HEK293T (cell line): Measurements from ENCODE around the gene NDOR1.

Experiments used
- CTCF ChIA-PET: fragments of 350-600 bp; formaldehyde crosslinking; extraction: SDS; loops from one replicate; lab custom pipeline; 2021; ENCODE audit warnings: antibody characterized with exemption, inconsistent platforms; lab: Yijun Ruan, JAX
- POLR2A ChIA-PET: fragments of 350-600 bp; formaldehyde crosslinking; extraction: SDS; loops from one replicate; lab custom pipeline; 2020; ENCODE audit warnings: antibody characterized with exemption, inconsistent platforms; lab: Yijun Ruan, JAX
- DNase-seq: peaks from one replicate; pipeline ENCODE4 v3.0.0; 2012; ENCODE audit warnings: mixed read lengths; ENCODE audit errors: extremely low spot score
- ARNT ChIP-seq: fragments of 450-650 bp; IDR thresholded peaks from 2 replicates; pipeline ENCODE4 v1.6.1; 2017; ENCODE audit warnings: mild to moderate bottlenecking
- BHLHE40 ChIP-seq: fragments of 450-650 bp; IDR thresholded peaks from 2 replicates; pipeline ENCODE4 v1.6.1; 2016; ENCODE audit warnings: mild to moderate bottlenecking, moderate library complexity, borderline replicate concordance
- CTBP1 ChIP-seq: fragments of 450-650 bp; IDR thresholded peaks from 2 replicates; pipeline ENCODE4 v1.6.1; 2016; ENCODE audit warnings: borderline replicate concordance
- ELF4 ChIP-seq: fragments of 450-650 bp; IDR thresholded peaks from 2 replicates; pipeline ENCODE4 v1.6.1; 2017; ENCODE audit warnings: antibody characterized with exemption
- FOXA1 ChIP-seq: fragments of 450-650 bp; IDR thresholded peaks from 2 replicates; pipeline ENCODE4 v1.6.1; 2016; ENCODE audit warnings: mild to moderate bottlenecking
- FOXK2 ChIP-seq: fragments of 450-650 bp; IDR thresholded peaks from 2 replicates; pipeline ENCODE4 v1.6.1; 2016; ENCODE audit warnings: mild to moderate bottlenecking
- FOXM1 ChIP-seq: fragments of 450-650 bp; IDR thresholded peaks from 2 replicates; pipeline ENCODE4 v1.6.1; 2017; ENCODE audit warnings: mild to moderate bottlenecking, borderline replicate concordance
- HDGF ChIP-seq: fragments of 450-650 bp; IDR thresholded peaks from 2 replicates; pipeline ENCODE4 v1.6.1; 2017; ENCODE audit warnings: antibody characterized with exemption, borderline replicate concordance
- L3MBTL2 ChIP-seq: fragments of 450-650 bp; conservative IDR thresholded peaks from 2 replicates; pipeline ENCODE4 v1.6.1; 2016; ENCODE audit warnings: mild to moderate bottlenecking
- LEF1 ChIP-seq: fragments of 450-650 bp; IDR thresholded peaks from 2 replicates; pipeline ENCODE4 v1.6.1; 2017; ENCODE audit warnings: mild to moderate bottlenecking, borderline replicate concordance
- NFRKB ChIP-seq: fragments of 450-650 bp; IDR thresholded peaks from 2 replicates; pipeline ENCODE4 v1.6.1; 2016; ENCODE audit warnings: mild to moderate bottlenecking, moderate library complexity
- PKNOX1 ChIP-seq: fragments of 450-650 bp; IDR thresholded peaks from 2 replicates; pipeline ENCODE4 v1.6.1; 2016
- SP1 ChIP-seq: fragments of 450-650 bp; IDR thresholded peaks from 2 replicates; pipeline ENCODE4 v1.6.1; 2017
- SUZ12 ChIP-seq: fragments of 450-650 bp; IDR thresholded peaks from 2 replicates; pipeline ENCODE4 v1.6.1; 2016; ENCODE audit warnings: mild to moderate bottlenecking
- TARDBP ChIP-seq: fragments of 450-650 bp; IDR thresholded peaks from 2 replicates; pipeline ENCODE4 v1.6.1; 2016
- ZNF384 ChIP-seq: fragments of 450-650 bp; IDR thresholded peaks from 2 replicates; pipeline ENCODE4 v1.6.1; 2016

NDOR1 gene

DNA sequence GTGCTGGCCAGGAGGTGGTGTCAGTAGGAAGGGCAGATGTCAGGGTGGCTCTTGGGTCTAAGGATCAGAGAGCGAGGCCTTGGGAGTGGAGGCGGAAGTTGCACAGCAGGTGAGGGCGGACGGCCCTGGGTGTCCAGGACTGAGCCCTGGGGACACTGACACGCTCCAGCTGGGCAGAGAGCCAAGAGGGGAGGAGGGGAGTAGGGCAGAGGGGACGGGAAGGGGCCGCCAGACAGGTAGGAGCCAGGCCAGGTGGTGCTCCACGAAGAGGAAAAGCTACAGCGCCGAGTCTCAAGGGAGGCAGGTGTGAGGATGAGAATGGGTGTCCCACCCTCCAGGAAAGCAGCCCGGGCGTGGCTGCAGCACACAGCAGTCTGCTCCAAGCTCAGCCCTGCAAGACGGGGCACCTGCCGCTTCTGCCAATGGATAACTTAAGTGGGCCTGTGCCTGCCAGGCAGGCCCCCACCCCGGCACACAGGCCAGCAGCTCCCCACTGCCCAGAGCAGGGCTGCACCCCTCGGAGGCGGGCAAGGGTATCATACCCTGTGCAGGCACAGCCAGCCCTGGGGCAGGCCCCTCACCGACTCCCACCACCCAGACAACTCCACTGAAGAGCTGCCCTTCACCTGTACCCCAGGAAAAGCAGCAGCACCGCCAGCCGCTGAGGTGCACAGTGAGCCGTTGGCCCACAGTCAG lies 9.8 kb upstream of the NDOR1 start:
- TF ChIP-seq FOXM1 = no peak
- TF ChIP-seq LEF1 = no peak
- TF ChIP-seq FOXK2 = no peak
- no peak for TF ChIP-seq PKNOX1
- no peak for TF ChIP-seq TARDBP
- ChIA-PET POLR2A (interaction anchor here (1.0 to 1.4 kb wide), 3 partner anchors 9 to 45 kb away, joined by 3 to 9 read pairs (median 4); partner anchors contain the start of gene TUBB4B), CTCF (no interaction called here)
- DNase-seq = no peak

DNA sequence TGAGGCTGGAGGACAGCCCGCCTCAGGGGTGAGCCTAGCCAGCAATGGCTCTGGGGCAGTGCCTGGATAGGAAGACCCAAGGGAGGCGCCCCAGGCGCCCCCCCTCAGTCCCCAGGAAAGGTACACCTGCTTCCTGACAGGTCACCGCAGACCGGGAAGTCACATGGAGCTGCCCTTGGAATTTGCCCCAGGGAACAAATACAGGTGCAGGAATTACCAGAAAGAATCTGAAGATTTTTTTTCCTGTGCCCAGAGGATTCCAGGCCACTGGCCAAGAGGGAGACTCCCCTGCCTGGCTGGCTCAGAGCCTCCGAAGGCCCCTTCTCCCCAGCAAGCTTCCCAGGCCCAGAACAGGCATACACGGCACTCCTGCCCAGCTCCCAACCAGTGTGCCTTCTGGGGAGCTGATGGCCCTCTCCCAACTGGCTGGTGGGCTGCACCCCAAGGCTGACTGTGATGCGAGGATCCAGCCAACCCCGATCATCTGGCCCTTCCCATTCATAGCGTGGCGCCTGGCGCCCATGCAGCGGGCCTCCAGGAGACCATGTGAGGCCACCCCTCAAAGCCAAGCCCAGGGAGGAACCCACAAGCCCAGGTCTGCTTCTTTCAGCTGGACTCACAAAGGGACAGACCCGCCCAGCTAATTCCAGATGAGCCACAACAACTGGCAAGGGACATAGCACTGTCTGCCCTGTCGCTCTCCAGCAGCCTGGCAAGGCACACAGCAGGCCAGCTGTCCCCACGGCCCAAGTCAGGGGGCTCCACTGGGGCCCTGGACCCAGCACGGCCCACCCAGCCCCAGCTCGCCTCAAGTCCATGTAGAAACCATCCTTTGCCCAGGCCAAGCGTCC lies 7.2 kb upstream of the NDOR1 start:
- ChIA-PET POLR2A (interaction anchor here (0.9 to 3.4 kb wide), 5 partner anchors 9 to 60 kb away, joined by 3 to 19 read pairs (median 4); partner anchors contain the start of genes ANAPC2 and SSNA1), CTCF (interaction anchor here (0.8 to 1.1 kb wide), 2 partner anchors 21 to 69 kb away, joined by 3 read pairs; no protein-coding TSS in a partner anchor)
- TF ChIP-seq BHLHE40 (no peak), CTBP1 (no peak), ARNT (no peak), L3MBTL2 (no peak), NFRKB (no peak), ELF4 (no peak), FOXM1 (no peak), PKNOX1 (no peak), ZNF384 (no peak), HDGF (no peak), FOXK2 (no peak), TARDBP (no peak), FOXA1 (no peak), SP1 (no peak), LEF1 (no peak), SUZ12 (no peak)
- no peak for DNase-seq

DNA sequence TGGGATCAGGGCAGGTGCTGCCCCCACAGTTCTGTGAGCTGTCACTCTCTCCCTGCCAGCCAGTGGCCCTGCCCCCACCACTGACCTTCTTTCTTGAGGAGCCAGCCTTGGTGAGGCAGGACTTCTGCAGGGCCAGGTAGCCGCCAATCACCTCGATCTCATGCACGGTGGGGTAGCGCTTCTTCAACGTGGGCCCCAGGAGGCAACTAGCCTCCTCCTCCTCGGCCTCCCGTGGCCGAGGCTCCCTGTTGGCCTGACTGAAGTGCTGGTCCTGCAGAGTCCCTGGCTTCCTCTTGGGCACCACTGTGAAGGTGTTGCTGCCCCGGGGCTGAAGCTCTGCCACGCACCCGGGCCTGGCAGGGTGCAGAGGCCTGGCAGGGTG lies 6.6 kb upstream of the NDOR1 start:
- DNase-seq = no peak
- no peak for TF ChIP-seq SUZ12
- no peak for TF ChIP-seq HDGF
- no peak; the same call in 1 of the 2 replicates for TF ChIP-seq PKNOX1
- TF ChIP-seq SP1 = no peak
- TF ChIP-seq NFRKB = no peak
- no peak for TF ChIP-seq ZNF384
- TF ChIP-seq FOXM1 = no peak
- no peak for TF ChIP-seq BHLHE40
- TF ChIP-seq TARDBP = no peak
- no peak for TF ChIP-seq L3MBTL2
- no peak for TF ChIP-seq FOXA1
- TF ChIP-seq FOXK2 = no peak
- TF ChIP-seq ARNT = no peak
- TF ChIP-seq ELF4 = no peak
- no peak for TF ChIP-seq CTBP1
- POLR2A ChIA-PET = interaction anchor here (0.9 to 3.4 kb wide), 6 partner anchors 10 to 69 kb away, joined by 3 to 19 read pairs (median 4); partner anchors contain the start of genes ANAPC2 and SSNA1
- CTCF ChIA-PET = interaction anchor here (0.6 to 0.8 kb wide), 2 partner anchors 10 to 22 kb away, joined by 3 read pairs; no protein-coding TSS in a partner anchor

DNA sequence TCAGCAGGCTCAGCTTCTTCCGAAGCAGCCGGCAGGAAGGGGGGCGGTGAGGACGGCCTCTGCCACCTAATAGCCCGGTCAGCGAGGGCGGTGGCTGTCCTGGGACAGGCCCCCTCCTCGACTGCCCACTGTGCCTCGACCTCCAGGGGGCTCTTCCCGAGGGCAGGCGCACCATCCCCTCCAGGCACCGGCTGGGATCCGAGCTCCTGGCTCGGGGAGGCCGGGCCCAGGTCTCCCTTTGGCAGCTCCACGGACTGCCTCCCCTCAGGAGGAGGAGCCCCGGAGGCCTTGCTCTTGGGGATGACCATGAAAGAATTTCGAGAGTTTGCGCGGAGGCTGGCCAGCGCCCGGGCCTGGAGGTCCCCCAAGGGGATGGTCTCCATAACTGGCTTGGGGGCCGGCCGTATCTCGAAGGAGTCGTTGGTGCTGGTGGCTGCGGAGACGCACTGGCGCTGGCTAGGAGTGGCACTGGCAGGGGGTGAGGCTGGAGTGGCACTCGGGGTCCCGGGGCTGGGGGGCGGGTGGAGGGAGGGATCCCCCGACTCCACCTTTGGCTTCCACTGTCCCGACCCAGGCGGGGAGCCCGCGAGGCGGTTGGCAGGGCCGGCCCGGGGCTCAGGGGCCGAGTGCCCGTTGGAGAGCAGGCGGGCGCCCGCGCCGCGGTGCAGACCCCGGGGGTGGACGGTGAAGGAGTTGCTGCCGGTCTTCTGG lies 5.9 kb upstream of the NDOR1 start:
- POLR2A ChIA-PET = interaction anchor here (1.1 to 3.4 kb wide), 5 partner anchors 11 to 70 kb away, joined by 3 to 19 read pairs (median 4); partner anchors contain the start of genes ANAPC2 and SSNA1
- DNase-seq = no peak
- no peak for TF ChIP-seq L3MBTL2
- CTCF ChIA-PET = interaction anchor here (0.6 kb wide), 1 partner anchor 10 kb away, joined by 3 read pairs; no protein-coding TSS in a partner anchor
